ENCODE data around the gene ZNF768. TPM values are rescaled to one million over a fixed set of nuclear protein-coding genes. Genes with fewer than 3 reads are reported as not detected.
"Not testable (repeated sequence)": the region's sequence is repeated elsewhere in the genome, so short reads cannot be mapped to it uniquely, and the experiment has no call there.

Gene ZNF768
- total and polyA plus RNA-seq, 2 experiments from 2014 or later = 25.2 to 37.6 TPM

- peaks cover 32% of the 10 kb centered on the region for H3K79me2 ChIP-seq
- H2AFZ ChIP-seq = no peak overlapping the region
- no peak overlapping the region for H3K4me2 ChIP-seq
- H3K27ac ChIP-seq = peak overlapping the region; percentile 99
- TF ChIP-seq EZH2phosphoT487 (IDR thresholded peaks at IDR 0.05; ENCODE audit: low read depth, severe bottlenecking, unreplicated experiment) (no peak), EZH2 (IDR thresholded peaks at IDR 0.05; ENCODE audit: borderline replicate concordance) (no peak), CTCF (IDR thresholded peaks at IDR 0.05; ENCODE audit: poor library complexity) (no peak)
- H3K4me1 ChIP-seq (ENCODE audit: insufficient read depth) = peaks cover 37% of the 10 kb centered on the region
- no peaks in the 10 kb centered on the region for H3K27me3 ChIP-seq
- no peak overlapping the region for H3K4me3 ChIP-seq
- no peaks in the 10 kb centered on the region for H3K9me2 ChIP-seq (replicated peaks; ENCODE audit: insufficient read depth)
- H4K20me1 ChIP-seq (ENCODE audit: insufficient read depth, poor library complexity, severe bottlenecking) = no peaks in the 10 kb centered on the region
- no peaks in the 10 kb centered on the region for H3K9me3 ChIP-seq (ENCODE audit: low read depth)
- WGBS (ENCODE audit: low lambda C conversion rate, missing lambda C conversion rate) = 85% methylated on average over 8 of the region's 8 CpGs
- no peak for DNase-seq (ENCODE audit: low spot score)
- no peaks in the 10 kb centered on the region for H3K36me3 ChIP-seq (replicated peaks; ENCODE audit: insufficient read depth, low read depth)
These were observed 12.9 kb upstream of the ZNF768 start for GRCh38 chr16:30539000-30539964.

DNA sequence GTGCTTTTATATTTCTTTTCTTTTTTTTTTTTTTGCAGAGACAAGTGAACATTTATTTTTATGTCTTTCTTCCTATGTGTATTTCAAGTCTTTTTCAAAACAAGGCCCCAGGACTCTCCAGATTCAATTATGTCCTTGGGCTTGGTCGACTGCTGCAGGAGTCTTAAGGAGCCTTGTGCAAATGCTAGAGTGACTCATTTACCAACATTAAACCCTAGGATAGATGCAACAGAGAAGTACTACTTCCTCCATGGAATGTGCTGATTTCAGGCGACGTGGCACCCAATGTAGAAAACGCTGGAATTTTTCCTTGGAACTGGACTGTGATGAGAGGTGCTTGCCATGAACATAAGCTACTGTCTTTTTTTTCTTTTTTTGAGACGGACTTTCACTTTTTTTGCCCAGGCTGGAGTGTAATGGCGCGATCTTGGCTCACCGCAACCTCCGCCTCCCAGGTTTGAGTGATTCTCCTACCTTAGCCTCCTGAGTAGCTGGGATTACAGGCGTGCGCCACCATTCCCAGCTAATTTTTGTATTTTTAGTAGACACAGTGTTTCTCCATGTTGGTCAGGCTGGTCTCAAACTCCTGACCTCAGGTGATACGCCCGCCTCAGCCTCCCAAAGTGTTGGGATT, 10.1 kb upstream of the ZNF768 start:
- H3K4me2 ChIP-seq = peak overlapping the region; percentile 81

GRCh38 chr16:30535777-30536190, 9.4 kb upstream of the ZNF768 start:
- Histone ChIP-seq H3K79me2 (peaks cover 42% of the 10 kb centered on the region), H3K4me3 (peak overlapping the region; percentile 53), H4K20me1 (ENCODE audit: insufficient read depth, poor library complexity, severe bottlenecking) (no peaks in the 10 kb centered on the region), H2AFZ (peak overlapping the region; percentile 78), H3K9me2 (replicated peaks; ENCODE audit: insufficient read depth) (no peaks in the 10 kb centered on the region), H3K9me3 (ENCODE audit: low read depth) (no peaks in the 10 kb centered on the region), H3K36me3 (replicated peaks; ENCODE audit: insufficient read depth, low read depth) (no peaks in the 10 kb centered on the region), H3K4me1 (ENCODE audit: insufficient read depth) (peaks cover 26% of the 10 kb centered on the region), H3K4me2 (peak overlapping the region; percentile 81), H3K27me3 (no peaks in the 10 kb centered on the region), H3K27ac (peak overlapping the region; percentile 97)
- 39% methylated on average over 12 of the region's 12 CpGs for WGBS (ENCODE audit: low lambda C conversion rate, missing lambda C conversion rate)
- peak; percentile 87 for DNase-seq (ENCODE audit: low spot score)
- no peak for TF ChIP-seq EZH2 (IDR thresholded peaks at IDR 0.05; ENCODE audit: borderline replicate concordance)
- TF ChIP-seq EZH2phosphoT487 (IDR thresholded peaks at IDR 0.05; ENCODE audit: low read depth, severe bottlenecking, unreplicated experiment) = no peak
- peak; percentile 55 for TF ChIP-seq CTCF (IDR thresholded peaks at IDR 0.05; ENCODE audit: poor library complexity)

More for the DNA sequence above, 10.1 kb upstream of the ZNF768 start:
- H3K79me2 ChIP-seq = peaks cover 40% of the 10 kb centered on the region
- peak overlapping the region; percentile 97 for H3K27ac ChIP-seq
- not testable (repeated sequence) for H3K36me3 ChIP-seq (replicated peaks; ENCODE audit: insufficient read depth, low read depth); H3K9me3 ChIP-seq (ENCODE audit: low read depth); H4K20me1 ChIP-seq (ENCODE audit: insufficient read depth, poor library complexity, severe bottlenecking); DNase-seq (ENCODE audit: low spot score); H3K9me2 ChIP-seq (replicated peaks; ENCODE audit: insufficient read depth); H2AFZ ChIP-seq; H3K27me3 ChIP-seq
- H3K4me3 ChIP-seq = peak overlapping the region; percentile 53
- H3K4me1 ChIP-seq (ENCODE audit: insufficient read depth) = peaks cover 28% of the 10 kb centered on the region
- 87% methylated on average over 12 of the region's 13 CpGs for WGBS (ENCODE audit: low lambda C conversion rate, missing lambda C conversion rate)

Data from hepatocyte (in vitro differentiated cells).